HL-60/S4 treated with phorbol 12-myristate 13-acetate at 8.2 ng/mL for 4 days and 3 days (cell line): ENCODE data around the gene OR13C9.
"Not testable (repeated sequence)": the region's sequence is repeated elsewhere in the genome, so short reads cannot be mapped to it uniquely, and the experiment has no call there.

Experiments used
- in situ Hi-C: fragments of 300-500 bp; cut with MboI; formaldehyde crosslinking; loops from 2 replicates; pipeline ENCODE4 v1.15.0; 2022; ENCODE audit warnings: low sequenced_read_pairs

The OR13C9 gene, protein sequence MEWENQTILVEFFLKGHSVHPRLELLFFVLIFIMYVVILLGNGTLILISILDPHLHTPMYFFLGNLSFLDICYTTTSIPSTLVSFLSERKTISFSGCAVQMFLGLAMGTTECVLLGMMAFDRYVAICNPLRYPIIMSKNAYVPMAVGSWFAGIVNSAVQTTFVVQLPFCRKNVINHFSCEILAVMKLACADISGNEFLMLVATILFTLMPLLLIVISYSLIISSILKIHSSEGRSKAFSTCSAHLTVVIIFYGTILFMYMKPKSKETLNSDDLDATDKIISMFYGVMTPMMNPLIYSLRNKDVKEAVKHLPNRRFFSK

GRCh38 chr9:104618104-104618503 is at the start of gene OR13C9:
Gene OR13C9, minus strand, starts transcription at chr9:104618204. Its CDS starts 0 bp downstream, at chr9:104618204.
- in situ Hi-C loops: no loop called here

GRCh38 chr9:104658496-104659195 is 40.6 kb upstream of the OR13C9 start:
- in situ Hi-C loops: no loop called here

- in situ Hi-C loops: no loop called here
These were observed 17.5 kb upstream of the OR13C9 start for GRCh38 chr9:104635456-104635855.

DNA sequence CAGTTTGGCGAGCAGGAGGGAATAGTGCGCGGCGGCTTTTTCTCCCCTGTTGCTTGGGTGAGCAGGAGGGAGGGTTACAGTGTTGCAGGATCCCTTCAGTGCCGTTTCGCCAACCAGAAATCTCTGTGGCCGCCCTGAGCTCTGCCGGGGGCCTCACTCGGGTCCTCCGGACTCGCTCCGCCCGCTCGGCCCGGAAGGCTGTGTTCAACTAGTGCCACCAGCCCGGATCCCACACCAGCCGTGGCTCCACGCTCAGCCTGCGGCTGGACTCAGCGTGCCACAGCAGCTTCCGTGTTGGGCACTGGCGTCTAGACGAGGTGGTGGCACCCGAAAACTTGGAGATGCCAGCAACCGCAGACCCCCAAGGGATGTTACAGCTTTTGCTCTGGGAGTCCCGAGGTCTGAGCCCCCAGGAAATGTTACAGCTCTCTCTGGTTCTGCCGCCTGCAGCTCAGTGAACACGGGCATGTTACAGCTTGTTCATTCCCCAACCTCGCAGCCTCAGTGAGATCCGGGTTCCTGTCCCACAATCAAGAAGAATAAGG is 16.0 kb upstream of the OR13C9 start:
- in situ Hi-C loops: no loop called here

DNA sequence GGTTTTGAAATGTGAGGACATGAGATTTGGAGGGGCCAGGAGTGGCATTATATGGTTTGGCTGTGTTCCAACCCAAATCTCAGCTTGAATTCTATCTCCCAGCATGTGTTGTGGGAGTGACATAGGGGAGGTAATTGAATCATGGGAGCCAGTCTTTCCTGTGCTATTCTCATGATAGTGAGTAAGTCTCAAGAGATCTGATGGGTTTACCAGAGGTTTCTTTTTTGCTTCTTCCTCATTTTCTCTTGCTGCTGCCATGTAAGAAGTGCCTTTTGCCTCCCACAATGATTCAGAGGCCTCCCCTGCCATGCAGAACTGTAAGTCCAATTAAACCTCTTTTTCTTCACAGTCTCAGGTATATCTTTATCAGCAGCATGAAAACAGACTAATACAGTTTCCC is 8.0 kb upstream of the OR13C9 start:
- in situ Hi-C loops: not testable (repeated sequence)

DNA sequence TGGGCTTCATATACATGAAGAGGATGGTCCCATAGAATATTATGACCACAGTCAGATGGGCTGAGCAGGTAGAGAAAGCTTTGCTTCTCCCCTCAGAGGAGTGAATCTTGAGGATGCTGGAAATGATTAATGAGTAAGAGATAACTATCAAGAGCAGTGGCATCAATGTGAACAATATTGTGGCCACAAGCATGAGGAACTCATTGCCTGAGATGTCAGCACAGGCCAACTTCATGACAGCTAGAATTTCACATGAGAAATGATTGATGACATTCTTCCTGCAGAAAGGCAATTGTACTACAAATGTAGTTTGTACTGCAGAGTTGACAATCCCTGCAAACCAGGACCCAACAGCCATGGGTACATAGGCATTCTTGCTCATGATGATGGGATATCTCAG is 586 bp downstream of the OR13C9 start:
- in situ Hi-C loops: no loop called here

DNA sequence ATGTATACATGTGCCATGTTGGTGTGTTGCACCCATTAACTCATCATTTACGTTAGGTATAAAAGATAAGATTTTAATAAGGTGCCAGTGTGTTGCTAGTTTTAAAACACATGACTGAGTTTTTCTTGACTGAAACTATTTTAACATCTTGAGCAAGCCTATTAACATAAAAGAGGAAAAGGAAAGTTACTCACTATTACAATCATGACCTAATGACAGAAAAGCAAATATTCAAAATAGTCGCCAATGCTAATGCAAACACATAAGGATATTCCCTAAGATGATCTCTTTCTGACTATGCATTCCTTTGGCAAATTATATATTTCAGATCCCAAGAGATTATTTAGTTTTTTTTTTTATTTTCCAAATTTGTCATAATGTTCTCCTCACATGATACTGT is 6.8 kb downstream of the OR13C9 start:
- in situ Hi-C loops: no loop called here

GRCh38 chr9:104608336-104608735 is 9.7 kb downstream of the OR13C9 start:
- in situ Hi-C loops: no loop called here

GRCh38 chr9:104606152-104606551 is 11.9 kb downstream of the OR13C9 start:
- in situ Hi-C loops: no loop called here

GRCh38 chr9:104605527-104605926 is 12.5 kb downstream of the OR13C9 start, which contains the start of gene OR13C2:
Gene OR13C2, minus strand, starts transcription at chr9:104605627. Its CDS starts 0 bp downstream, at chr9:104605627.
- in situ Hi-C loops: not testable (repeated sequence)

- in situ Hi-C loops: no loop called here
These were observed 13.2 kb downstream of the OR13C9 start for GRCh38 chr9:104604801-104605200.

GRCh38 chr9:104599313-104599712 is 18.7 kb downstream of the OR13C9 start, which contains the start of gene OR13C5:
Gene OR13C5, minus strand, starts transcription at chr9:104599413. Its CDS starts 0 bp downstream, at chr9:104599413.
- in situ Hi-C loops: not testable (repeated sequence)

- in situ Hi-C loops: not testable (repeated sequence)
These were observed 19.3 kb downstream of the OR13C9 start for GRCh38 chr9:104598749-104599148.

DNA sequence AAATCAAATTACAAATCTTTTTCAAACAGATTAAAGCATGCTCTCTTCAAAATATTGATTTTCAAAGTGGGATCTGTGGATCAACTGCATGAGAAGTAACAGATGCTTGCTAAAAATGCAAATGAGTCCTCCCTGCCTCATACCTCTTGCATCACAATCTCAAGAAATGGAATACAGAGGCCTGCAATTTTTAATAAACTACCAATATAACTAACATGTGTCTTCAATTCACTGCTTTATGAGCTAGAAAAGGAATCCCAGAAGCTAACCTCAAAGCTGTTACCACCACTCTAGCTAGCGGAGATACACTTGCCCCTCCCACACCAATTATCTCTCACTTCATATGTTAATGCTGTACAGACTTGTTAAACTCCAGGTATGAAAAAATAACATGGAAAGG is 28.4 kb downstream of the OR13C9 start:
- in situ Hi-C loops: no loop called here

- in situ Hi-C loops: no loop called here
These were observed 31.4 kb downstream of the OR13C9 start for GRCh38 chr9:104586496-104587180.

GRCh38 chr9:104580562-104580961 is 37.4 kb downstream of the OR13C9 start:
- in situ Hi-C loops: no loop called here

DNA sequence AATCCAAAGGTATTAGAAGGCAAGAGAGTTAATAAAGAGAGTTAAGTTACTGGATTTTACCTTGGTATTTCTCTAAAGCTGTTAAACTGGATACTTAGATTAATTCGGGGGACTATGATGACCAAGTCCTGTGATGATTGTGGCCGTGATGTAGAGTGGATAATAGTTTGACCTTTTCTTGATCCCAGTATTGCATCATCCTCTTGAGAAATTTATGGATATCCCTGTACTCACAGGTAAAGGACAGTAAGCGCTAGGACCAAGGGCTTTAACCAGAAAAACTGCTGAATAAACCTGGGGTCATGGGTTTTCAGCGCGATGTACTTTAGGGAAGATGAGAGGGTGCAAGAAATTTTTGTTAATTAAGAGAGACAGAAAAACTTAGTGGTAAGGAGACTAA is 40.7 kb downstream of the OR13C9 start:
- in situ Hi-C loops: no loop called here

- in situ Hi-C loops: no loop called here
These were observed 42.5 kb downstream of the OR13C9 start for GRCh38 chr9:104575456-104575855.

- in situ Hi-C loops: no loop called here
These were observed 45.4 kb downstream of the OR13C9 start for GRCh38 chr9:104572612-104573011.

DNA sequence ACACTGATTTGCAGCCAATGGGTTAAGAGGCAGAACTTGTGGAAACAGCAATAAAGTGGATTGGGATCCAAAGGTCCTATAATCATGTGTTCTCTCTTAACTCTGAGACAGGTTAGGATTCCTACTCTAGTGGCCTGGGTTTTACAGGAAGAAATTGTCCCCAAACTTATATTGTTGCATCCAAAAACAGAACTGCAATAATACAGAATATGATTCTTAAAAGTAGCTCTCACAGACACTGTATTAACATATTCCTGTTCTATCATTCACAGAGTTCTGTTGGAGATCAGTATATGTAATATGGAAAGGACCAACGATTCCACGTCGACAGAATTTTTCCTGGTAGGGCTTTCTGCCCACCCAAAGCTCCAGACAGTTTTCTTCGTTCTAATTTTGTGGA is 49.1 kb downstream of the OR13C9 start, which contains the start of gene OR13C8:
Gene OR13C8, plus strand, starts transcription at position 301 of the 400 bp plus-strand sequence. Its CDS starts 0 bp downstream, at position 301.
- in situ Hi-C loops: no loop called here
